Progenitor cell of endocrine pancreas (in vitro differentiated cells): ENCODE results near the gene CBY1. TPM values are rescaled to one million over a fixed set of nuclear protein-coding genes. Genes with fewer than 3 reads are reported as not detected.

Experiments
- DNase-seq: peaks from one replicate; pipeline ENCODE4 v3.0.0; 2021; ENCODE audit warnings: low spot score; ENCODE audit not compliant: unreplicated experiment
- H3K27ac Mint-ChIP-seq: 2 replicates; pipeline ENCODE4 v1.8.0; 2021; ENCODE audit warnings: mild to moderate bottlenecking, moderate library complexity, mixed read lengths
- H3K27me3 Mint-ChIP-seq: 2 replicates; pipeline ENCODE4 v1.8.0; 2021; ENCODE audit warnings: mixed read lengths
- H3K36me3 Mint-ChIP-seq: 2 replicates; pipeline ENCODE4 v1.8.0; 2022; ENCODE audit warnings: mixed read lengths; ENCODE audit not compliant: insufficient read depth
- H3K4me1 Mint-ChIP-seq: 2 replicates; pipeline ENCODE4 v1.8.0; 2021; ENCODE audit warnings: low read depth, mixed read lengths
- H3K4me3 Mint-ChIP-seq: 2 replicates; pipeline ENCODE4 v1.8.0; 2021; ENCODE audit warnings: low read depth, mild to moderate bottlenecking, moderate library complexity, mixed read lengths
- H3K9me3 Mint-ChIP-seq: 2 replicates; pipeline ENCODE4 v1.8.0; 2021; ENCODE audit warnings: low read depth, mixed read lengths
- total RNA-seq: library from RNA; stranded (reverse); gene quantifications from 2 replicates; pipeline ENCODE4 v1.2.1, GENCODE V29; 2021
- TF ChIP-seq, protein P1 (sequence below): fragments of 200-600 bp; sonication (generic); IDR thresholded peaks from one replicate; pipeline ENCODE4 v1.5.0; 2021; ENCODE audit warnings: antibody characterized with exemption, mild to moderate bottlenecking; ENCODE audit not compliant: unreplicated experiment

Gene CBY1
- total RNA-seq, 1 donor from 2014 or later, result 50.5 TPM

DNA sequence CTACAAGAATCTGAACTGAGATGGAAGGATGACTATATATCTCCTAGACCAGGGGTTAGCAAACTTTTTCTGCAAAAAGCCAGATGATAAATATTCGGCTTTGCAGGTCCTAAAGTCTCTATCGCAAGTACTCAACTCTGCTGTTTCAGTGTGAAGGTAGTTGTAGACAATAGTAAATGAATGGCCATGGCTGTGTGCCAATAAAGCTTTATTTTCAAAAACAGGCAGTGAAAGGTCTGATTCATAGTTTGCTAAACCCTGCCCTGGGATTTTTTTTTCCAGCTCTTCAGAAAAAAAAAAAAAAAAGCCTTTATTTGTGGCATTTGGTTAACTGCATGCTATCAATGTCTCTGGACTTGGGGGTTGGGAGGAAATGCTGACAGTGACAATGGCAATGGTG is 37.8 kb upstream of the CBY1 start:
- H3K9me3 Mint-ChIP-seq, result peaks cover 6% of the 10 kb centered on the region
- DNase-seq, result no peak
- no peak overlapping the region for H3K27ac Mint-ChIP-seq
- H3K4me1 Mint-ChIP-seq, result no peaks in the 10 kb centered on the region
- TF ChIP-seq, protein P1, sequence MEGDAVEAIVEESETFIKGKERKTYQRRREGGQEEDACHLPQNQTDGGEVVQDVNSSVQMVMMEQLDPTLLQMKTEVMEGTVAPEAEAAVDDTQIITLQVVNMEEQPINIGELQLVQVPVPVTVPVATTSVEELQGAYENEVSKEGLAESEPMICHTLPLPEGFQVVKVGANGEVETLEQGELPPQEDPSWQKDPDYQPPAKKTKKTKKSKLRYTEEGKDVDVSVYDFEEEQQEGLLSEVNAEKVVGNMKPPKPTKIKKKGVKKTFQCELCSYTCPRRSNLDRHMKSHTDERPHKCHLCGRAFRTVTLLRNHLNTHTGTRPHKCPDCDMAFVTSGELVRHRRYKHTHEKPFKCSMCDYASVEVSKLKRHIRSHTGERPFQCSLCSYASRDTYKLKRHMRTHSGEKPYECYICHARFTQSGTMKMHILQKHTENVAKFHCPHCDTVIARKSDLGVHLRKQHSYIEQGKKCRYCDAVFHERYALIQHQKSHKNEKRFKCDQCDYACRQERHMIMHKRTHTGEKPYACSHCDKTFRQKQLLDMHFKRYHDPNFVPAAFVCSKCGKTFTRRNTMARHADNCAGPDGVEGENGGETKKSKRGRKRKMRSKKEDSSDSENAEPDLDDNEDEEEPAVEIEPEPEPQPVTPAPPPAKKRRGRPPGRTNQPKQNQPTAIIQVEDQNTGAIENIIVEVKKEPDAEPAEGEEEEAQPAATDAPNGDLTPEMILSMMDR, result no peak
- peaks cover 36% of the 10 kb centered on the region for H3K36me3 Mint-ChIP-seq
- H3K4me3 Mint-ChIP-seq, result no peak overlapping the region
- H3K27me3 Mint-ChIP-seq, result no peaks in the 10 kb centered on the region

GRCh38 chr22:38623351-38623750 is 33.1 kb upstream of the CBY1 start:
- Mint-ChIP-seq H3K4me1 (no peaks in the 10 kb centered on the region), H3K4me3 (no peak overlapping the region)

DNA sequence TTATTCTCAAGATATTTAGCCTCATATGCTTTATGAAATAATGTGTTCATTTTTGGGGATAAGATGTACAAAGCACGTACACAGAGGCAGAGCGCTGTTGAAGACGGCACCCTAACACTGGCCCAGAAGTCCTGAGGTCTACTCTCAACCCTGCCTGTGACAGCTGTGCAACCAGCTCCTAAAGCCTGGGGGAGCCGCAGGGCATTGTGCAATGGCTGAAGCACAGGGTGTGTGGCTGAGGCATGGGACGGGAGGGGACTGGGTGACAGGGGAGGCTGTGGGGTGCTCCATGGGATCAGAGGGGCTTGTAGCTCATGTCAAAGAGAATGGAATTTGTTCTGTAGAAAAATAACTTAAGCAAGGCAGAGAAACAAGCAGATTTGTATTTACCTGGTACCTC is 28.0 kb upstream of the CBY1 start:
- no peaks in the 10 kb centered on the region for H3K27me3 Mint-ChIP-seq
- H3K4me3 Mint-ChIP-seq, result no peak overlapping the region
- no peaks in the 10 kb centered on the region for H3K9me3 Mint-ChIP-seq
- peaks cover 8% of the 10 kb centered on the region for H3K4me1 Mint-ChIP-seq
- H3K36me3 Mint-ChIP-seq, result peaks cover 24% of the 10 kb centered on the region
- TF ChIP-seq, protein P1, result no peak
- H3K27ac Mint-ChIP-seq, result no peak overlapping the region
- DNase-seq, result no peak

More at GRCh38 chr22:38623351-38623750, 33.1 kb upstream of the CBY1 start:
- TF ChIP-seq, protein P1, result no peak
- no peaks in the 10 kb centered on the region for H3K27me3 Mint-ChIP-seq
- no peak for DNase-seq
- peaks cover 4% of the 10 kb centered on the region for H3K9me3 Mint-ChIP-seq
- peaks cover 20% of the 10 kb centered on the region for H3K36me3 Mint-ChIP-seq
- no peak overlapping the region for H3K27ac Mint-ChIP-seq

DNA sequence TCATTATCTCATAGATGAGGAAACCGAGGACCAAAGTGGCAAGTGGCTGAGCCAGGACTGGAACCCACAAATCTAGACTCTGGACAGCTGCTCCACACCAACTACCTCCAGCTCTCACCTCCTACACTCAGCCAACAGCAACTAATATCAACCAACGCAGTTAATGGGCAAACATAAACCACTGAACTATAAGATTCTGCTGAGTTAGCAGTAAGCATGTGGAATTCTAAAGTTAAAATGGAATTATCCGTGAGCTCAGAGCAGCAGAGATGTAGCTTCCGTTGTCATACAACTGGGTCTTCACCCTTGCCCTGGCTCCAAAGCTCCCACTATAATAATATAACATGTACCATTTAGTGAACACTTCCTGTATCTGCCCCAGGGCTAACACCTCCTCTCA is 27.3 kb upstream of the CBY1 start:
- no peak overlapping the region for H3K4me3 Mint-ChIP-seq
- DNase-seq, result no peak
- no peaks in the 10 kb centered on the region for H3K9me3 Mint-ChIP-seq
- H3K27me3 Mint-ChIP-seq, result no peaks in the 10 kb centered on the region
- peaks cover 8% of the 10 kb centered on the region for H3K4me1 Mint-ChIP-seq
- H3K36me3 Mint-ChIP-seq, result peaks cover 22% of the 10 kb centered on the region
- TF ChIP-seq, protein P1, result no peak
- no peak overlapping the region for H3K27ac Mint-ChIP-seq

- H3K36me3 Mint-ChIP-seq, result peaks cover 32% of the 10 kb centered on the region
- H3K27ac Mint-ChIP-seq, result no peak overlapping the region
- no peaks in the 10 kb centered on the region for H3K9me3 Mint-ChIP-seq
- no peaks in the 10 kb centered on the region for H3K27me3 Mint-ChIP-seq
- TF ChIP-seq, protein P1, result no peak
- peaks cover 8% of the 10 kb centered on the region for H3K4me1 Mint-ChIP-seq
- no peak overlapping the region for H3K4me3 Mint-ChIP-seq
- DNase-seq, result no peak
Measured at GRCh38 chr22:38631724-38632123, 24.7 kb upstream of the CBY1 start.
